ENCODE measurements around the gene RGS3. TPM values are rescaled to one million over a fixed set of nuclear protein-coding genes. Genes with fewer than 3 reads are reported as not detected.

The RGS3 gene
- total and polyA plus RNA-seq, 2 of the 13 experiments (the other 11 are each of a cell fraction or from before 2014, with no cell fraction given): 17.1 to 28.8 TPM

DNA sequence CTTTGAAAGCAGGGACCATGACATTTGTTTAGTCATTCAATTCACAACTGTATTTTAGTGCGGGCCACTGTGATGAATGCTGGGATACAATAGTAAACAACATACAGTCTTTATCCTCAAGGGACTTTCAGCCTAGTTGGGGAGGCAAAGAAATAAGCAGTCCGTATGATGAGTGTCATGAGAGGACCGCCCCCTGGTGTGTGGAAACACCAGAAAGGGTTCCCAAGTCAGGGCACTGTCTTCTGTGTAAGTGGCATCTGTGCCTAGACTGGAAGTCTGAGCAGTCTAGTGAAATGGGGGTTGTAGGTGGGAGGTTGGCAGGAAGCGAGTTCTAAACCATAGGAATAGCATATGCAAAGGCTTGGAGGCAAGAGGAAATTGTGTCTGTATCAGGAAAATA, 46.2 kb upstream of the RGS3 start (continued):
- no peak for TF ChIP-seq ZMYM2 (CRISPR knock-in tag; IDR thresholded peaks at IDR 0.05)
- no peak for TF ChIP-seq ZNF619 (CRISPR knock-in tag; IDR thresholded peaks at IDR 0.05)
- no peak for TF ChIP-seq TAF1 (CRISPR knock-in tag; IDR thresholded peaks at IDR 0.05)
- no peak for TF ChIP-seq KLF6 (CRISPR knock-in tag; IDR thresholded peaks at IDR 0.05)
- TF ChIP-seq, protein P1, sequence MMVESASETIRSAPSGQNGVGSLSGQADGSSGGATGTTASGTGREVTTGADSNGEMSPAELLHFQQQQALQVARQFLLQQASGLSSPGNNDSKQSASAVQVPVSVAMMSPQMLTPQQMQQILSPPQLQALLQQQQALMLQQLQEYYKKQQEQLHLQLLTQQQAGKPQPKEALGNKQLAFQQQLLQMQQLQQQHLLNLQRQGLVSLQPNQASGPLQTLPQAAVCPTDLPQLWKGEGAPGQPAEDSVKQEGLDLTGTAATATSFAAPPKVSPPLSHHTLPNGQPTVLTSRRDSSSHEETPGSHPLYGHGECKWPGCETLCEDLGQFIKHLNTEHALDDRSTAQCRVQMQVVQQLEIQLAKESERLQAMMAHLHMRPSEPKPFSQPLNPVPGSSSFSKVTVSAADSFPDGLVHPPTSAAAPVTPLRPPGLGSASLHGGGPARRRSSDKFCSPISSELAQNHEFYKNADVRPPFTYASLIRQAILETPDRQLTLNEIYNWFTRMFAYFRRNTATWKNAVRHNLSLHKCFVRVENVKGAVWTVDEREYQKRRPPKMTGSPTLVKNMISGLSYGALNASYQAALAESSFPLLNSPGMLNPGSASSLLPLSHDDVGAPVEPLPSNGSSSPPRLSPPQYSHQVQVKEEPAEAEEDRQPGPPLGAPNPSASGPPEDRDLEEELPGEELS (CRISPR knock-in tag; IDR thresholded peaks at IDR 0.05): no peak
- no peak for TF ChIP-seq RFXAP (CRISPR knock-in tag; IDR thresholded peaks at IDR 0.05; ENCODE audit: borderline replicate concordance)
- TF ChIP-seq MTA3 (CRISPR knock-in tag; IDR thresholded peaks at IDR 0.05): no peak

DNA sequence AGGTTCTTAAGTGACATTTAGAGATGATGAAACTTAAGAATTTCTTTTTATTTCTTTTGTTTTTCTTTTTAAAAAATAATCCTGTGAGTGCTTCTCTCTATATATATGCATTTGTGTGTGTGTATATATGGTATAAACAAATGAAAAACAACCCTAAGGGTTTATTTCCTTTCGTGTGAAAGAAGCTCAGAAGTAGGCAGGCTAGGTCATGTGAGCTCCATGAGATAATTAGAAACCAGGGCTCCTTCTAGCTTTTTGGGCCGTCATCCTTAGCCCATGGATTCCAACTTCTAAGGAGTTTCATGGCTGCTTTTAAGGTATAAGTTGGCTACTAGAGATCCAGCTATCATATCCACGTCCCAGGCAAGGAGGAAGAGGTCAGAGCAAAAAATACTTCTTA, 41.8 kb upstream of the RGS3 start:
- ChIA-PET CTCF (ENCODE audit: low intra/inter-chr PET ratio, low total read pairs) (no interaction called here), POLR2A (no interaction called here)
- Histone ChIP-seq H2AFZ (ENCODE audit: low read length) (no peak overlapping the region), H3K27me3 (ENCODE audit: control insufficient read depth in 1 of 2, insufficient read depth in 2 of 2, low read length in 2 of 2) (no peaks in the 10 kb centered on the region; a peak in 1 of 5 replicates), H3K4me3 (replicated peaks in 1 of 3; ENCODE audit: insufficient read depth in 1 of 3, low read depth in 2 of 3, low read length in 3 of 3) (no peak overlapping the region), H3K36me3 (replicated peaks in 1 of 2; ENCODE audit: control insufficient read depth in 1 of 2, insufficient read depth in 2 of 2, low read length in 2 of 2) (no peaks in the 10 kb centered on the region), H3K4me1 (ENCODE audit: insufficient read depth, low read length) (peaks cover 9% of the 10 kb centered on the region), H3K4me2 (ENCODE audit: low read depth, low read length) (no peak overlapping the region), H3K27ac (ENCODE audit: extremely low read length, insufficient read depth, low read length) (no peak overlapping the region), H4K20me1 (ENCODE audit: insufficient read depth, low read length) (no peaks in the 10 kb centered on the region), H3K79me2 (ENCODE audit: insufficient read depth, low read length) (no peaks in the 10 kb centered on the region), H3K9ac (ENCODE audit: insufficient read depth, low read depth, low read length) (no peak overlapping the region), H3K9me3 (ENCODE audit: low read length) (no peaks in the 10 kb centered on the region)
- WGBS (ENCODE audit: low lambda C conversion rate): 28% methylated on average over 3 of the region's 3 CpGs
- BruUV-seq (replicated peaks): no TSS peak
- in situ Hi-C loops (cut with HindIII; ENCODE audit: extremely low pct_ligation_motif_present, low pct_unique_long_range_greater_than_20kb) (no loop called here), intact Hi-C loops (cut with micrococcal nuclease; ENCODE audit: unreplicated experiment) (no loop called here)
- FAIRE-seq: no peak
- DNase-seq (ENCODE audit: low spot score): no peak
- ATAC-seq: no peak
- TF ChIP-seq, protein P2, sequence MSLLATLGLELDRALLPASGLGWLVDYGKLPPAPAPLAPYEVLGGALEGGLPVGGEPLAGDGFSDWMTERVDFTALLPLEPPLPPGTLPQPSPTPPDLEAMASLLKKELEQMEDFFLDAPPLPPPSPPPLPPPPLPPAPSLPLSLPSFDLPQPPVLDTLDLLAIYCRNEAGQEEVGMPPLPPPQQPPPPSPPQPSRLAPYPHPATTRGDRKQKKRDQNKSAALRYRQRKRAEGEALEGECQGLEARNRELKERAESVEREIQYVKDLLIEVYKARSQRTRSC (CRISPR knock-in tag; IDR thresholded peaks at IDR 0.05; ENCODE audit: low read depth): no peak
- TF ChIP-seq, protein P3, sequence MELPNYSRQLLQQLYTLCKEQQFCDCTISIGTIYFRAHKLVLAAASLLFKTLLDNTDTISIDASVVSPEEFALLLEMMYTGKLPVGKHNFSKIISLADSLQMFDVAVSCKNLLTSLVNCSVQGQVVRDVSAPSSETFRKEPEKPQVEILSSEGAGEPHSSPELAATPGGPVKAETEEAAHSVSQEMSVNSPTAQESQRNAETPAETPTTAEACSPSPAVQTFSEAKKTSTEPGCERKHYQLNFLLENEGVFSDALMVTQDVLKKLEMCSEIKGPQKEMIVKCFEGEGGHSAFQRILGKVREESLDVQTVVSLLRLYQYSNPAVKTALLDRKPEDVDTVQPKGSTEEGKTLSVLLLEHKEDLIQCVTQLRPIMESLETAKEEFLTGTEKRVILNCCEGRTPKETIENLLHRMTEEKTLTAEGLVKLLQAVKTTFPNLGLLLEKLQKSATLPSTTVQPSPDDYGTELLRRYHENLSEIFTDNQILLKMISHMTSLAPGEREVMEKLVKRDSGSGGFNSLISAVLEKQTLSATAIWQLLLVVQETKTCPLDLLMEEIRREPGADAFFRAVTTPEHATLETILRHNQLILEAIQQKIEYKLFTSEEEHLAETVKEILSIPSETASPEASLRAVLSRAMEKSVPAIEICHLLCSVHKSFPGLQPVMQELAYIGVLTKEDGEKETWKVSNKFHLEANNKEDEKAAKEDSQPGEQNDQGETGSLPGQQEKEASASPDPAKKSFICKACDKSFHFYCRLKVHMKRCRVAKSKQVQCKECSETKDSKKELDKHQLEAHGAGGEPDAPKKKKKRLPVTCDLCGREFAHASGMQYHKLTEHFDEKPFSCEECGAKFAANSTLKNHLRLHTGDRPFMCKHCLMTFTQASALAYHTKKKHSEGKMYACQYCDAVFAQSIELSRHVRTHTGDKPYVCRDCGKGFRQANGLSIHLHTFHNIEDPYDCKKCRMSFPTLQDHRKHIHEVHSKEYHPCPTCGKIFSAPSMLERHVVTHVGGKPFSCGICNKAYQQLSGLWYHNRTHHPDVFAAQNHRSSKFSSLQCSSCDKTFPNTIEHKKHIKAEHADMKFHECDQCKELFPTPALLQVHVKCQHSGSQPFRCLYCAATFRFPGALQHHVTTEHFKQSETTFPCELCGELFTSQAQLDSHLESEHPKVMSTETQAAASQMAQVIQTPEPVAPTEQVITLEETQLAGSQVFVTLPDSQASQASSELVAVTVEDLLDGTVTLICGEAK (IDR thresholded peaks at IDR 0.05): no peak
- TF ChIP-seq, protein P3 (CRISPR knock-in tag; IDR thresholded peaks at IDR 0.05): no peak
- TF ChIP-seq SP4 (CRISPR knock-in tag; IDR thresholded peaks at IDR 0.05): no peak
- TF ChIP-seq GATAD1 (CRISPR knock-in tag; IDR thresholded peaks at IDR 0.05): no peak
